Measurements from ENCODE around the gene CEP126. TPM values are rescaled to one million over a fixed set of nuclear protein-coding genes. Genes with fewer than 3 reads are reported as not detected.

Gene CEP126
- total RNA-seq, 1 donor from 2014 or later: 2.1 TPM

- TF ChIP-seq EZH2 (IDR thresholded peaks at IDR 0.05; ENCODE audit: insufficient read depth, low read length): no peak
- TF ChIP-seq CTCF (IDR thresholded peaks at IDR 0.05; ENCODE audit: insufficient read depth, low read depth, low read length): no peak
- Histone ChIP-seq H3K9ac (ENCODE audit: low read length) (no peak overlapping the region), H2AFZ (ENCODE audit: low read depth, low read length) (no peak overlapping the region), H3K4me1 (ENCODE audit: insufficient read depth, low read length) (peaks cover 18% of the 10 kb centered on the region), H3K9me3 (ENCODE audit: insufficient read depth, low read depth, low read length) (no peaks in the 10 kb centered on the region), H3K36me3 (ENCODE audit: insufficient read depth, low read length) (no peaks in the 10 kb centered on the region), H3K27ac (ENCODE audit: low read depth, low read length) (no peak overlapping the region), H3K4me2 (ENCODE audit: low read length) (no peak overlapping the region), H3K79me2 (ENCODE audit: insufficient read depth, low read length) (no peaks in the 10 kb centered on the region), H3K4me3 (ENCODE audit: insufficient read depth, low read depth, low read length) (no peak overlapping the region), H4K20me1 (ENCODE audit: insufficient read depth, low read length) (no peaks in the 10 kb centered on the region), H3K27me3 (ENCODE audit: insufficient read depth, low read length) (no peaks in the 10 kb centered on the region)
- no peaks in the 10 kb centered on the region for H3K36me3 Mint-ChIP-seq (ENCODE audit: low read depth, unreplicated experiment)
- no peak for FAIRE-seq
- no peaks in the 10 kb centered on the region for H3K4me1 Mint-ChIP-seq (ENCODE audit: low read depth, unreplicated experiment)
- H3K27ac Mint-ChIP-seq (ENCODE audit: unreplicated experiment): no peak overlapping the region
- no peak overlapping the region for H3K4me3 Mint-ChIP-seq (ENCODE audit: unreplicated experiment)
- no peaks in the 10 kb centered on the region for H3K27me3 Mint-ChIP-seq (ENCODE audit: low read depth, unreplicated experiment)
- DNase-seq (ENCODE audit: low read depth): no peak
- no peaks in the 10 kb centered on the region for H3K9me3 Mint-ChIP-seq (ENCODE audit: unreplicated experiment)
These were observed 2.4 kb downstream of the CEP126 start for GRCh38 chr11:101917226-101917625.

- no peak overlapping the region for H3K27ac Mint-ChIP-seq (ENCODE audit: unreplicated experiment)
- FAIRE-seq (no peak), DNase-seq (ENCODE audit: low read depth) (no peak)
- no peaks in the 10 kb centered on the region for H3K36me3 Mint-ChIP-seq (ENCODE audit: low read depth, unreplicated experiment)
- no peaks in the 10 kb centered on the region for H3K9me3 Mint-ChIP-seq (ENCODE audit: unreplicated experiment)
- H3K27me3 Mint-ChIP-seq (ENCODE audit: low read depth, unreplicated experiment): no peaks in the 10 kb centered on the region
- no peaks in the 10 kb centered on the region for H3K4me1 Mint-ChIP-seq (ENCODE audit: low read depth, unreplicated experiment)
- Histone ChIP-seq H3K9ac (ENCODE audit: low read length) (no peak overlapping the region), H3K4me1 (ENCODE audit: insufficient read depth, low read length) (no peaks in the 10 kb centered on the region), H3K4me3 (ENCODE audit: insufficient read depth, low read depth, low read length) (no peak overlapping the region), H3K79me2 (ENCODE audit: insufficient read depth, low read length) (no peaks in the 10 kb centered on the region), H3K27ac (ENCODE audit: low read depth, low read length) (no peak overlapping the region), H3K27me3 (ENCODE audit: insufficient read depth, low read length) (no peaks in the 10 kb centered on the region), H3K9me3 (ENCODE audit: insufficient read depth, low read depth, low read length) (no peaks in the 10 kb centered on the region), H4K20me1 (ENCODE audit: insufficient read depth, low read length) (no peaks in the 10 kb centered on the region), H3K4me2 (ENCODE audit: low read length) (no peak overlapping the region), H2AFZ (ENCODE audit: low read depth, low read length) (no peak overlapping the region), H3K36me3 (ENCODE audit: insufficient read depth, low read length) (no peaks in the 10 kb centered on the region)
- H3K4me3 Mint-ChIP-seq (ENCODE audit: unreplicated experiment): no peak overlapping the region
- TF ChIP-seq EZH2 (IDR thresholded peaks at IDR 0.05; ENCODE audit: insufficient read depth, low read length) (no peak), CTCF (IDR thresholded peaks at IDR 0.05; ENCODE audit: insufficient read depth, low read depth, low read length) (no peak)
These were observed 6.2 kb downstream of the CEP126 start for GRCh38 chr11:101920992-101921391.

- H3K4me3 ChIP-seq (ENCODE audit: insufficient read depth, low read depth, low read length): no peak overlapping the region
- no peaks in the 10 kb centered on the region for H3K36me3 ChIP-seq (ENCODE audit: insufficient read depth, low read length)
- TF ChIP-seq CTCF (IDR thresholded peaks at IDR 0.05; ENCODE audit: insufficient read depth, low read depth, low read length) (no peak), EZH2 (IDR thresholded peaks at IDR 0.05; ENCODE audit: insufficient read depth, low read length) (no peak)
- H3K9ac ChIP-seq (ENCODE audit: low read length): no peak overlapping the region
- DNase-seq (ENCODE audit: low read depth) (no peak), FAIRE-seq (no peak)
- no peak overlapping the region for H3K27ac ChIP-seq (ENCODE audit: low read depth, low read length)
- Mint-ChIP-seq H3K4me3 (ENCODE audit: unreplicated experiment) (no peak overlapping the region), H3K27me3 (ENCODE audit: low read depth, unreplicated experiment) (no peaks in the 10 kb centered on the region), H3K27ac (ENCODE audit: unreplicated experiment) (no peak overlapping the region), H3K9me3 (ENCODE audit: unreplicated experiment) (no peaks in the 10 kb centered on the region), H3K4me1 (ENCODE audit: low read depth, unreplicated experiment) (no peaks in the 10 kb centered on the region), H3K36me3 (ENCODE audit: low read depth, unreplicated experiment) (no peaks in the 10 kb centered on the region)
- H3K4me2 ChIP-seq (ENCODE audit: low read length): no peak overlapping the region
- no peak overlapping the region for H2AFZ ChIP-seq (ENCODE audit: low read depth, low read length)
- no peaks in the 10 kb centered on the region for H3K79me2 ChIP-seq (ENCODE audit: insufficient read depth, low read length)
- H4K20me1 ChIP-seq (ENCODE audit: insufficient read depth, low read length): no peaks in the 10 kb centered on the region
- H3K27me3 ChIP-seq (ENCODE audit: insufficient read depth, low read length): no peaks in the 10 kb centered on the region
- H3K4me1 ChIP-seq (ENCODE audit: insufficient read depth, low read length): no peaks in the 10 kb centered on the region
- H3K9me3 ChIP-seq (ENCODE audit: insufficient read depth, low read depth, low read length): no peaks in the 10 kb centered on the region
These were observed 8.7 kb downstream of the CEP126 start for GRCh38 chr11:101923554-101923953.

All from astrocyte (in vitro differentiated cells and primary cell).